GM12801 (cell line): ENCODE measurements around the gene ENTPD8.

Experiments
- TF ChIP-seq, protein P1 (sequence below): IDR thresholded peaks from one replicate; pipeline ENCODE4 v1.5.1; 2011; ENCODE audit warnings: control low read depth; ENCODE audit not compliant: insufficient read length; ENCODE audit errors: extremely low read depth

The ENTPD8 gene

DNA sequence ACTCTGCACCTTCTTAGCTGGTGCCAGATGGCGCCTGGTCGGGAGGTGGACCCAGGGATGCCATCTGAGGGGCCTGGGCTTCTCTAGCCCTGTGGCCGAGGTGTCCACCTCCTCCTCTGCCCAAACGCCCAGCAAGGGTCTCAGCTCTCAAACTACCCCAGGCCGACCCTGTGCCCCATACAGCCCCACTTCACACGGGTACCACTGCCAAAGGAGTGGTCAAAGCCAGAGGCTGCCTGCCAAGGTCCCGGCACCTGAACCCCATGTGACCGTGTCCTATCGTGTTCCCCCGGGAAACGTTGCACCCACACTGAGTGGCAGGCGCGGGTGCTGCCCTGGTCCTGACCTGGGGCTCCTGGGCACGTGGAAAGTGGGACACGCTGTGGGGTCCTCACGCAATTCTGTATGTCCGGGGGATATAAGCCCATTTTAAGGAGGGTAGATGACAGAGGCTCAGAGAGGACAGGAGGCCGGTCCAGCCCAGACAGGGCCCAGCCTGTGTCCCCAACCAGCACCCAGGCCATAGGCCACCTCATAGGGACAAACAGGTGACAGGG, 1.9 kb downstream of the ENTPD8 start:
- TF ChIP-seq, protein P1, sequence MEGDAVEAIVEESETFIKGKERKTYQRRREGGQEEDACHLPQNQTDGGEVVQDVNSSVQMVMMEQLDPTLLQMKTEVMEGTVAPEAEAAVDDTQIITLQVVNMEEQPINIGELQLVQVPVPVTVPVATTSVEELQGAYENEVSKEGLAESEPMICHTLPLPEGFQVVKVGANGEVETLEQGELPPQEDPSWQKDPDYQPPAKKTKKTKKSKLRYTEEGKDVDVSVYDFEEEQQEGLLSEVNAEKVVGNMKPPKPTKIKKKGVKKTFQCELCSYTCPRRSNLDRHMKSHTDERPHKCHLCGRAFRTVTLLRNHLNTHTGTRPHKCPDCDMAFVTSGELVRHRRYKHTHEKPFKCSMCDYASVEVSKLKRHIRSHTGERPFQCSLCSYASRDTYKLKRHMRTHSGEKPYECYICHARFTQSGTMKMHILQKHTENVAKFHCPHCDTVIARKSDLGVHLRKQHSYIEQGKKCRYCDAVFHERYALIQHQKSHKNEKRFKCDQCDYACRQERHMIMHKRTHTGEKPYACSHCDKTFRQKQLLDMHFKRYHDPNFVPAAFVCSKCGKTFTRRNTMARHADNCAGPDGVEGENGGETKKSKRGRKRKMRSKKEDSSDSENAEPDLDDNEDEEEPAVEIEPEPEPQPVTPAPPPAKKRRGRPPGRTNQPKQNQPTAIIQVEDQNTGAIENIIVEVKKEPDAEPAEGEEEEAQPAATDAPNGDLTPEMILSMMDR, result no peak

DNA sequence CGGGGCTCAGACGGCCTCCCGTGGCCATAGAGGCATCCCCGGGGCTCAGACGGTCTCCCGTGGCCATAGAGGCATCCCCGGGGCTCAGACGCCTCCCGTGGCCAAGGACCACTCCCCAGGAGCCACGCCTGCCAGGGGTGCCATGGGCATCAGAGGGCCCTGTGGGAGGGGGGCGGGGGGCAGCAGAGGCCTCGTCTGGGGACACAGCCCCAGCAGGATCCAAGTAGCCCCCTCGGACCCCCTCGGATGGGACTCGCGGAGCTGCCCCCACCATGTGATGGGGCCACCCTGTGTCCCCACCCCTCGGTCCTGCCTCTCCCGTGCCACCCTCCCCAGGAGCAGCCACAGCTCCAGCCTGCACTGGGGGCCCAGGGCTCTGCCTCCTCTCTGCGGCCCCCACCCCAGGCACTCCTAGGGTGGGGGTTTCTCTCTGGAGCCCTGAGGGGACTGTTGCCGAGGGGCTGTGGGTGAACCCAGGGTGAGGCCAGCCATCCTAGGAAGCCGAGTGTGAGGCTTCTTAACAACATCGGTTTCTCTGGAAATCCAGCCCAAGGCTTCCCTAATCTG, 2.5 kb downstream of the ENTPD8 start:
- TF ChIP-seq, protein P1, result no peak

DNA sequence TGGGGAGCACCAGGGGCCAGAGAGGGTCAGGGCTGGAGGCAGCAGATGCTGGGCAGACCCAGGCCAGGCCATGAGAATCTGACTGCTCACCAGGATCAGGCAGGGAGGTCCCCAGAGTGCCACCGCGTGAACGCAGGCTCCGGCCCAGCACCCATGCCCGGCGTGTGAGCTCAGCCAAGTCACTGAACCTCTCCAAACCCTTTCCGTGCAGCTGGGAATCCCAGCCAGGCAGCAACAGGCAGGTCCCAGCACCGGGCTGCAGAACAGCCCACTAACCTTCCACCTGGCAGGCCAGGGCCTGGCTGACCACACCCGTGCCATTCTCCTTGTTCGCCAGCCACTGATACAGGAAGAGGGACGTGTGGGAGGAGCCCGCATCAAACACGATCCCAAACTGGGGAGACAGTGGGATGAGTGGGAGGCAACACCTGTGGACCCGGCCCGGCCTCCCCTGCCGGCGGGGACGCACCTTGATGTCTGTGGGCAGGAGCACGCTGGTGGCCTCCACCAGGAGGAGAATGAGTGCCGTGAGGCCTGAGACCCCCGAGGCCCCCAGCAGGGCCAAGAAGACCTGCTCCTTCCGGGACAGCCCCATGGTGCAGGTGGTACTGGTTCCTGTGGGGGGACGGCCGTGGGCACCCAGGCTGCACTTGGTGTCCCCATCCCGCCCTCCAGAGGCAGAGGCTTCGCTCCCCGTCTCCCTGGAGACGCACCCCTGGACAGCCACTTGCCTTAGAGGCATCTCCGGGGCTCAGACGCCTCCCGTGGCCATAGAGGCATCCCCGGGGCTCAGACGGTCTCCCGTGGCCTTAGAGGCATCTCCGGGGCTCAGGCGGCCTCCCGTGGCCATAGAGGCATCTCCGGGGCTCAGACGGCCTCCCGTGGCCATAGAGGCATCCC, 3.2 kb downstream of the ENTPD8 start:
- TF ChIP-seq, protein P1, result no peak

DNA sequence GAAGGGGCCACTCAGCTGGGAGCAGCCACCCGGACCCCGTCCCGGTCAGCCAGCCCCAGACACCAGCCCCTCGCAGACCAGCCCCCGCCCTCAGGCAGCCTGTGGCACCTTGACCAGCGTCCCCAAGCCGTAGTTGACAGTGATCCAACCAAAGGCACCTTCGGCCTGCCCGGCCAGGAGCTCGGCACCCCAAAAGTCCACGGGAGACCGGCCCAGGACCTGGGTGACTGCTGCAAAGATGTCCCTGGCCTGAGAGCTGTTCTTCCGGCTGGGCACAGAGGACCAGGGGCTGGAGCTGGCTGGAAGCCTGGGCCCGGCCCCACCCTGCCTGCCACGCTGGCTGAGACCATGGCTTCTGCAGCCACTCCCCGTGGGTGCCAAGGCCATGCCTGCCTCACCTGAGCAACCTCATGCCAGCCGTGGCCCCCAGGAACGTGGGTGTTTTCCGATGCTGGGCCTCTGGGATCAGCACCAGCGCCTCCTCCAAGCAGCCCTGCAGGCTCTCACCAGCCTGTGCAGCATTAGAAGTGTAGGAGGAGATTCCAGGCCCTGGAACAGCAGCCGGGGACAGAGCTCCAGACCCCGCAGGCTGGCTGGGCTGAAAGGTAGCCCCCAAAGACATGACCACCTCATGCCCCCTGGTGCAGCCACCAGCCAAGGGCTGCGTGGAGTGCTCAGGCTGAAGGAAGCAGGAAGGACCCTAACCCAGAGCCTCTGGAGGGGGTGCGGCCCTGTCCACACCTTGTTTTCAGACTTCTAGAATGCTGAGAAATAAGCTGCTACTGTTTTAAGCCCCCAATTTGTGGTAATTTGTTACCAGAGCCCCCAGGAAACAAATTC, 4.2 kb downstream of the ENTPD8 start:
- TF ChIP-seq, protein P1, result no peak

DNA sequence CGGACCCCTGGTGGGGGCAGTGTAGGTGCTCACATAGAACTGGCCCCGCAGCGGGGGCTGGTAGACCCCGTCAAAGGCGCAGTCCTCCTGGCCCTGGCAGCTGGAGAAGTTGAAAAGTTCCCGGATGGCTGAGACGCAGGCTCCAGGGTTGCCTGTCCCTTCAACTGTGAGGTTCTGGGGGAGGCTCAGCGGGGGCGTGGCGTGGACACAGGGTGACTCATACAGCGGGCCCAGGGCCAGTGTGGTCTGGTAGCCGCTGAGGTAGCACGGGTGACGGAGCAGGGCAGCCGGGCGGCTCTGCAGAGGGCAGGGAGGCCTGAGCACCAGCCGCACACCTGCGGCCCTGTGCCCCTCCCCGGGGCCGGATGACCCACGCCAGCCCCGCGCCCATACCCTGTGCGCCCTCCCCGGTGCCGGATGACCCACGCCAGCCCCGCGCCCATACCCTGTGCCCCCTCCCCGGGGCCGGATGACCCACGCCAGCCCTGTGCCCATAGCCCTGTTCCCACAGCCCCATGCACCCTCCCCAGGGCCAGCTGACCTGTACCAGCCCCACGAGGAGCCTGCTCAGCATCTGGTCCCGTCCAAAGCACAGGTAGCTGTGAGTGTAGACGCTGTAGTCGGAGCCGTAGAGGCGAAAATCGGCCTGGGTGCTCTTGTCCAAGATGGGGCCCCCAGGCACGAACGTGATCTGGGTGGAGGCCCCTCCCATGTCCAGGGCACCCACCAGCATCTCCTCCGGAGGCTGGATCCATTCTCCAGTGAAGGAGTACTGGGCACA, 5.0 kb downstream of the ENTPD8 start:
- TF ChIP-seq, protein P1, result no peak

DNA sequence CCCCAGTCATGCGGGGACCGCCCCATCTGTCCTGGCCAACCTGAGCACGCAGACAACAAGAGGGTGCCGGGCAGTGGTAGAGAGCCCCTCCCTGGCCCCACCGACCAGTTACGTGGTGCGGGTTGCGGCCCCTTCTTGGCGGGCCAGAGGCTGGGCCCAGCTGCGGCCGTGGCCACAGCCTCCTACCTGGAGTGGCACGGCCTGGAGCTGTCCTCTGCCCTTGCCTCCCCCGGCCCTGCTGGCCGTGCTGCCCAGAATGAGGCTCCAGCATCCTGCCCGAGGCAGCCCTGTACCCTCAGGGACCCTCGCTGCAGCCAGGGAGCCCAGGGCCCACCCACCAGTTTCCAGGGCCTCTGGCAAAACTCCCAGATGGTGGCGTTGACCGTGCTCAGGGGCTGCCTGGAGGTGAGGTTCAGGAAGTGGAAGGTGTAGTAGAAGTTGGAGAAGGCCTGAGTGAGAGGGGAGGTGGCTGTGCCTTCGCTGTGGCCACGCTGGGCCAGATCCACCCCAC, 5.7 kb downstream of the ENTPD8 start:
- TF ChIP-seq, protein P1, result no peak
